Measurements from ENCODE around the gene HPX.

DNA sequence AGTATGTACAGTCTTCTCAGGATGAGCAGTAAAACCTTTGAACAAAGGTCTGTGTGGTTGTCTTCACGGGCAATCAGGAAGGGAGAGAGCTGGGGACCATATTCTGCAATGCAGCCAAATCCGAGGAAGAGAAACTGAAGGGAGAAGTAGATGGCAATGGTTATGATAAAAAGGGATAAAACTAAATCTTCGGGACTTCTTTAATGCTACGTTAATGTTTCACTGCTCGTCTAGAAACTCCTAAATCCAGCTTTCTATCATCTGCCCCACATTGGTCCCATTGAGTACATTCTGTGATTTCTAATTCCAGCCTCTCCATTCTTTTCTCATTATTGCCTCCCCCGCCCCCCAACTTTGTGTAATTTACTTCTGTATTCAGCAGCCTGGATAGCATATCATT lies 42.2 kb upstream of the HPX start:
- TF ChIP-seq, protein P1, sequence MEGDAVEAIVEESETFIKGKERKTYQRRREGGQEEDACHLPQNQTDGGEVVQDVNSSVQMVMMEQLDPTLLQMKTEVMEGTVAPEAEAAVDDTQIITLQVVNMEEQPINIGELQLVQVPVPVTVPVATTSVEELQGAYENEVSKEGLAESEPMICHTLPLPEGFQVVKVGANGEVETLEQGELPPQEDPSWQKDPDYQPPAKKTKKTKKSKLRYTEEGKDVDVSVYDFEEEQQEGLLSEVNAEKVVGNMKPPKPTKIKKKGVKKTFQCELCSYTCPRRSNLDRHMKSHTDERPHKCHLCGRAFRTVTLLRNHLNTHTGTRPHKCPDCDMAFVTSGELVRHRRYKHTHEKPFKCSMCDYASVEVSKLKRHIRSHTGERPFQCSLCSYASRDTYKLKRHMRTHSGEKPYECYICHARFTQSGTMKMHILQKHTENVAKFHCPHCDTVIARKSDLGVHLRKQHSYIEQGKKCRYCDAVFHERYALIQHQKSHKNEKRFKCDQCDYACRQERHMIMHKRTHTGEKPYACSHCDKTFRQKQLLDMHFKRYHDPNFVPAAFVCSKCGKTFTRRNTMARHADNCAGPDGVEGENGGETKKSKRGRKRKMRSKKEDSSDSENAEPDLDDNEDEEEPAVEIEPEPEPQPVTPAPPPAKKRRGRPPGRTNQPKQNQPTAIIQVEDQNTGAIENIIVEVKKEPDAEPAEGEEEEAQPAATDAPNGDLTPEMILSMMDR (IDR thresholded peaks at IDR 0.05) = no peak
- TF ChIP-seq POLR2A (IDR thresholded peaks at IDR 0.05) (no peak), POLR2AphosphoS5 (IDR thresholded peaks at IDR 0.05) (no peak)

Measured in stomach (tissue), 4 donors.